Measurements from ENCODE around the gene KRT20.
"Not testable (repeated sequence)": the region's sequence is repeated elsewhere in the genome, so short reads cannot be mapped to it uniquely, and the experiment has no call there.

The KRT20 gene, protein sequence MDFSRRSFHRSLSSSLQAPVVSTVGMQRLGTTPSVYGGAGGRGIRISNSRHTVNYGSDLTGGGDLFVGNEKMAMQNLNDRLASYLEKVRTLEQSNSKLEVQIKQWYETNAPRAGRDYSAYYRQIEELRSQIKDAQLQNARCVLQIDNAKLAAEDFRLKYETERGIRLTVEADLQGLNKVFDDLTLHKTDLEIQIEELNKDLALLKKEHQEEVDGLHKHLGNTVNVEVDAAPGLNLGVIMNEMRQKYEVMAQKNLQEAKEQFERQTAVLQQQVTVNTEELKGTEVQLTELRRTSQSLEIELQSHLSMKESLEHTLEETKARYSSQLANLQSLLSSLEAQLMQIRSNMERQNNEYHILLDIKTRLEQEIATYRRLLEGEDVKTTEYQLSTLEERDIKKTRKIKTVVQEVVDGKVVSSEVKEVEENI

DNA sequence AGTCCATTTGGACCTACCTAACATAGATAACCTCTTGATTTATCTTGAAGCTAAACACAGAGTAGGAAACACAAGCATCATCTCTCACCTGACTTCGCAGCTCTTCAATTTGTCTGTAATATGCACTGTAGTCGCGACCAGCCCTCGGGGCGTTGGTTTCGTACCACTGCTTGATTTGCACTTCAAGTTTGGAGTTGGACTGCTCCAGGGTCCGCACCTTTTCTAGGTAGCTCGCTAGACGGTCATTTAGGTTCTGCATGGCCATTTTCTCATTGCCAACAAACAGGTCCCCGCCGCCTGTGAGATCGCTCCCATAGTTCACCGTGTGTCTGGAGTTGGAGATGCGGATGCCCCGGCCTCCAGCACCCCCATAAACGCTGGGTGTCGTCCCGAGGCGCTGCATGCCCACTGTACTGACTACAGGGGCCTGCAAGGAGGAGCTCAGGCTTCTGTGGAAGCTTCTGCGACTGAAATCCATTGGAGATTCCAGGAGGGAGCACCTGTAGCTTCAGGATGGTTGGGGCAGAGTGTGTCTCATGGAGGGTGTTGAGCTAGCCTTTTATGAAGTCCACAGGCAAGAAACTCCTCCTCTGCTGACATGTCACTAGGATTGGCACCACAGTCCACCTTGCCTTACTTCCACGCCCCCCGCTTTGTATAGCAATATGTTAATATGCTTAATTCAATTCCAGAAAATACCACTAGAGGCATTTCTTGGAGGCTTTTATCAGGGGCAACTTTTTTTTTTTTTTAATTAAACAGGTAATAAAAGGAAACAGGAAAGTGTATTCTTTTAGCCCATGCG is at the start of gene KRT20:
KRT20 (minus strand) TSS at position 535 of the 805 bp plus-strand sequence; CDS start at position 478, 57 bp downstream.
- no peak for DNase-seq

DNA sequence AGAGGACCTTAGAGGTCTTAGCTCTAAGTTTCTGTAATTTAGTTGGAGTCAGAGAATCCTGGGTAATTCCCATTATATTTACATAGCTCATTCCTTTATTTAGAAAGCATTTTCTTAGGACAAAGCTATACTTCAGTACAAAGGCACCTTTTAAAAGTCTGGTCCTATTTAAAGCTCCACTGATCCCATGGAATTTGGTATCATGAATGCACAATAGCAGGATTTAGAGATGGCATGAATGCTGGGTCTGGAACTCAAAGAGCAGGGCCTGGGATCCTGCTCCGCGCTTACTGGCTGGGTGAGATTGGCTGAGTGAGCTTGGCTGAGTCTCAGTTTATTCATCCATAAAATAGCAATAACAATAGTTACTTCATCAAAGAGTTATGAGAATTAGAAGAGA is 47.6 kb upstream of the KRT20 start:
- DNase-seq: no peak

DNA sequence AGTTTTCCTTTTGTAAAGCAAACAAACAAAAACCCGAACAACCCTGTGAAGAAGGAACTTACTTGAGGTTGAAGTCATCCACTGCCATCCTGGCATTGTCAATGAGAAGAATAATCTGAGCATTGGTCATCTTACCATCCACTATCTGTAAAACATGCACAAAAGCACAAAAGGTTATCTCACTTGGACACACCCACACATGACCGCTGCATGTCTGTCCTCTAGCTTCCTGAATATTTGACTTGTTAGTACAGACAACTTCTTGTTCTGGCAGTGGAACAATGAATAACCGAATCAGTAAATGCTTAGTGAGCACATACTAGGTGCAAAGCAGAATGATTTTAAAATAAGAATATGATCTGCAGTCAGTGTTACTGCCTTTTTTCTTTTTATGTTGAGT is 46.3 kb upstream of the KRT20 start:
- no peak for DNase-seq

DNA sequence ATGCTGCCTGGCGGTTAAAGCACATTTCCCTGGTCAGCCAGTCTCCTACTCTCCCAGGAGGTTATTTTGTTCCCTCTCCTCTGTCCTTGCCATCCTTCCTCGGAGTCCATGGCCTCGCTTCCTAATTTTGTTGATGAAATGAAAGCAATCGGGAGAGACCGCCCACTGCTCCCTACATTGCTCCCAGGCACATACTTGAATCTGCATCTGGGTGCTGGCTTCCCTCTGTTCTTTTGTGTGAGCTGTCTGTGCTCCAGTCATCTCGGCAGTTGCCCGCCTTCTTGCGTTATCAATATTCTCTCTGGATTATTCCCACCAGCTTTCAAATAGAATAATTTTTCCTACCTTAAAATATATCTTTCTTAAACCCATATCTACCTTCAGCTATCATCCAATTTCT is 41.3 kb upstream of the KRT20 start:
- DNase-seq: no peak

DNA sequence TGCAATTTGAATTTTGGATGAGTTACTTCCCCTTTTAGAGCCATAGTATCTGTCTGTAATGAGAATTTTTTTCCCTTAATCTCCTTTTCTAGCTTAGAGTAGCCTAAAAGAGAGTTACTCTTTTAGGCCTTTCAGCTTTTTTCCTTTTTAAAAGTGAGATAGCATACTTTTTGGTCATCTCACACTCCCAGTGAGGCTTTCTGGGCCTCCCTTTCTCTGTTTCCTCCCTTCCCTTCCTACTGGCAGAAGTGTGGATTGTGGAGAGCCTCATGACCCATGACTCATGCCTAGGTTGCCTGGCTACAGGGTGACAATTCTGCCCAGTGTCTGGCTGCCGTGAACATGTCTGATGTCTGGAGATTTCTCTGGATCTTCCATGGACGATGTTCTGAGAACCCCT is 37.2 kb upstream of the KRT20 start:
- peak in 1 of 2 donors; percentile 34 for DNase-seq

DNA sequence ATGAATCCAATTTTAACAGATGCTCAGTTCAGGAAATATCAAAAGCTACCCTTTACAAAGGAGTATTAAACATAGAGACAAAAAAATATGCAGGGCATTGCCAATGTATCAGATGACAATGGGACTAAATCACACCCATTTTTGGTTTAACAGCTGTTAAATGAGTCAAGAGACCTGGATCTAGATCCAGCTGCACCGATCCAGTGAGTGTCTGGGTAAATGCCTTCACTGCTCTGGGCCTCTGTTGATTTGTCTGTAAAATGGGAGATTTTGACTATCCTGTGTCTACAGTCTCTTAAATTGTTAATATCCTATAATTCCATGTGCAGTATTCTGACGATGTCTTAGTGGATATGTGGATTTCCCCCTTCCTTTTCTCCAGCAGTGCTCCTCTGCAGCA is 36.0 kb upstream of the KRT20 start:
- no peak for DNase-seq

DNA sequence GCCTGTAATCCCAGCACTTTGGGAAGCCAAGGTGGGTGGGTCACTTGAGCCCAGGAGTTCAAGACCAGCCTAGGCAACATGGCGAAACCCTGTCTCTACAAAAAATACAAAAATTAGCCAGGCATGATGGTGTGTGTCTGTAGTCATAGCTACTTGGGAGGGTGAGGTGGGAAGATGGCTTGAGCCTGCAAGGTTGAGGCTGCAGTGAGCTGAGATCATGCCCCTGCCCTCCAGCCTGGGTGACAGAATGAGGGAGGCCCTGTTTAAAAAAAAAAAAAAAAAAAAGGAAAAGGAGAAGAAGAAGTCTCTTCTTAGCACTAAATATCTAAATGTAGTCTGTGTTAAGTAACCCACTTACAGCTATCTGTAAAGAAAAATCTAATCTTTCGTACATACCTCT is 32.1 kb upstream of the KRT20 start:
- DNase-seq: not testable (repeated sequence)

DNA sequence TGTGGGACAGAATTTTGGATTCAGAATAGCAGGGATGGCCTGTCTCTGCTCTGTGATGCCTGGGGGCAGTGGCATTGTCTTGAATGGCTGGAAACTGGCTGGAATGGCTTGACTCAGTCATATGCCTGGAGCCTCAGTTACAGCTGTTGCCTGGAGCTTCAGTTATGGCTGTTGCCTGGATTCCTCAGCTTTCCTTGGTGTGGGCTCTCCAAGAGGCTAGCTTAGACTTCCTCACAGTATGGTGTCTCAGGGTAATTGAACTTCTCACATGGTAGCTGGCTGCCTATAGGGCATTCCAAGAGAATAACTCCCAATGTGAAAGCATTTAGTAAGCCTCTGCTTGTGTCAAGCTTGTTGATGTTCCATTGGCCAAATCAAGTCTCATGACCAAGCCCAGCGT is 31.3 kb upstream of the KRT20 start:
- DNase-seq: no peak

DNA sequence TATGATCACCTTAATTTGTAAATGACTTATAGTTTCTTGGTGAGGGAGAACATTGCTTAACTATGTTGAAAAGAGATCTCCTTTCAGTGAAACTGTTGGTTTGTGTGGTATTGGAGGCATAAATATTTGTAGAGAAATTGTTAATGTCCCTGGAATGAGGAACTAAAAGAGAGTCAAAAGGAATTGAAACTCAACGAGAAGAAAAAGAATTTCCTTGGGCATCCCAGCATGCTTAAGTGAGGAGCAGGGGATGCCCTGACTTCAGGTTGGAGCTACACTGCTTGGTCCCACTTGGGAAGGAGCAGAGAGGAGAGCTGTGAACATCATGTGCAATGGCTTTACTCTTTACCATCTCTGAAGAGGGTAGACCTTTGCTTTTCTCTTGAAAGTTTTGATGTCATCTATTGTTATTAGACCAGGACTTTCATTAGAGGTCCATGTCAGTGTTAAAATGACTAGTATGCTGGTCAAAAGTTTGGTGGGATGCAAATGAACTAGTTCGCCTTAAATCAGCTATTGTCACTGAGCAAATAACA is 30.7 kb upstream of the KRT20 start:
- no peak for DNase-seq

DNA sequence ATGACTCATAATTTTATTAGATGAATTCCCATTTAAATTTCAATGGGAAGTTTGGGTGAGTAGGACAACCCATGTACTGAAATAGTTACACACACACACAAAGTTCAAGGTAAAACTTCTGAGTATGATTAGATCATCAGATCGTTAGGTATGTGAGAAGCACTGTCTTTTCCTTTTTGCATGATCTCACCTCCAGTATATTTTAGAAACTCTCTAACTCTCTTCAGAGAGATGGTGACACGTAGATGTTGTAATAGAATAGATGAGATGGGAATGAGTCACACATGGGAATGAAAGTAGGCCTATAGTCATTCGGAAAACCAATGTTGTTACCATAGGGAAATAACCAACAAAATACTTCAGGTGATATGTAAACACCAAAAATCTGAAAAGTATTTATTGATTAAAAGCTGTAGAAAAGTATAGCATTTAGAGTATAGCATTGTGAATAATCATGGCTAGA is 30.2 kb upstream of the KRT20 start:
- DNase-seq: no peak

DNA sequence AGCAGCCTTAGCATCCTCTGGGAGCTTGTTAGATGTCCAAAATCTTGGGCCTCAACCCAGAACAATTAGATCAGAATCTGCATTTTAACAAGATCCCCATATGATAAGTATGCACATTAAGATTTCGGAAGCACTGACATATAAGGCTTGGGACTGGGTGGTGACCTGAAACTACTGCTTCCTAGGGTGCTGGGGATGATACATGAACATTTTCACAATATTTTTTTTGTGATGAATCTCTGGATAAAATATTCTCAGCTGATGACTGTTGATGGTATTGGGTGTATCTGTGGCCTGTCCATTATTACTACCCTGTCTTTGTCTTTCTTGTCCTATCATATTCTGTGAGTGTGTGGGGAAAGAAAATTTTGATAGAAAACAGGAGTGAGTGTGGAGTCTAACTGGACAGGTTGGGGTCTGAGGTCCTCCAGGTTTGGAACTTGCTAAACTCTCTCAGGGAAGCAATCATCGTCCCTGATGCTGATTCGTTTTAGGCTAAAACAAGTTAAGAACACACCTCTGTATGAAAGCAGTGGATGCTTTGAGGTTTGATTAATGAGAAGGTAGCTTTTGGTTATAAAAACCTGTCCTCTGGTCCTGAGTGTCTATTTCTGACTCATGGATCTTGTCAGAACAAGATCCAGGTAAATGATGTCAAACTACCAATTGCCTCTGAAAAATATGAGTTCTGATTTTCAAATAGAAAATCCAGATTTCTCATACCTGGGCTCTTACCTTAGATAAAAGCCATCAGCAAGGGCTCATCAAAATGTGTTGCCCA is 29.2 kb upstream of the KRT20 start:
- DNase-seq: no peak

DNA sequence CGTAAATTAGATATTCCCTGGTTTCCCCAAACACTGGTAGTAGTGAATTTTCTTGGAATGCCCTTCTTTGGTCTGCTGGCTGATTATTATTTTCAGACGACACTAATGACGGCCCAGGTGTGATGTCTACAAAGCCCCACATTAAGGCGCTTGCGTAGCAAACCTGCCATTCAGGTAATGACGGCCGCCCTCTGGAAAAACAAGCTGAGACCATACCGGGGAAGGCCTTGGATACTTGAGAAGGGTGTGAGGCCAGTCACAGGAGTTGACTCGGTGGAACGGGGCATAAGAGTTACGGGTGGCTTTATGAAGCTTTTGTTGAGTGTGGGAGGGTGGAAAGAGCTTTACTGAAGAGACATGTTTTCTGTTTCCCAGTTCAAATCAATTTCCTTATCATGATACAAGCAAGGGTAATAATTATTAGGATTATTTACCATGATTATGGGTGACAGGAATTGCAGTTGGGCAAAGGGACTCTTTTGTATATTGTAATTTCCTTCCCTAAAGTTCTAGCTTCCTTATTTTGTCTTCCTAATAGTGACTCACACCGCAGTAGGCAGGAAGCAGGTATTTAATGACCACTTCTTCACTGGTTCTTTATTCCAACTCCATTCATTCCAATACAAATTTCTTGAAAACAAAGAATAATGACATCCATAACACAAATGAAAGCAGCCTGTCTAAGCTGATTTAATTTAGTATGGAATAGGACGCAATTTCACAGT is 27.6 kb upstream of the KRT20 start:
- DNase-seq: no peak

DNA sequence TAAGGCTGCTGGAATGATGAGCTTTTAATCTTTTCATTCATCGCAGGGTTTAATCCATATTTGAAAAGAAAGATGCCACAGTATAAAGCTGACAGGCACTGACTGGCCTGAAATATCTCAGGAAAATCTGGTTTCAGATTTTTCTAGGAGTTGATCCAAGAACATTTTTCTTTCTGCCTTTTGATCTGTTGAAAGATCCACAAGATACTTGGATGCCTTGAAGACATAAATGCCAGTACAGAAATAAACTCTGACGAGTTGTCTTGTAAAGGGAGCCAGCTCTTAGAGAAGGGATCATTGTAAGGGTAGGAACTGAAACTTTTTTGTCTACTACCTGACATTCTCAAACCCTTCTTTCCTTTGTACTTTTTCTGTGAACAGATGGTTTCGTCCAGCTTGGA is 25.4 kb upstream of the KRT20 start:
- DNase-seq: no peak

DNA sequence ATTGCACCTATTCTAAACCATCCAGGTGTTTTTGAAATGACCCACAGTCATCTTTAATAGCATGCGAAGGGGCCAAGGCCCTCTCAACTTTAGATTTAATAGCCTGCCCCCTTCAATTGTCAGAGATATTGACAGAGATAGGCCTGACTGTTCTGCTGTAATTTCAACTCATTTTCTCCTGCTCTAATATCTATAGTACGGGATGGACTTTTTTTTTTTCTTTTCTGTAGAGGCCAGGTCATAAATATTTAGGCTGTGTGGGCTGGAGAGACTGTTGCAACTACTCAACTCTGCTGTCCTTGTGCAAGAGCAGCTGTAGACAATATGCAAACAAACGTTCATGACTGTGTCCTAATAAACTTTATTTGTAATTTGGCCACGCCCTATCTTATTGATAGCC is 24.7 kb upstream of the KRT20 start:
- no peak for DNase-seq

DNA sequence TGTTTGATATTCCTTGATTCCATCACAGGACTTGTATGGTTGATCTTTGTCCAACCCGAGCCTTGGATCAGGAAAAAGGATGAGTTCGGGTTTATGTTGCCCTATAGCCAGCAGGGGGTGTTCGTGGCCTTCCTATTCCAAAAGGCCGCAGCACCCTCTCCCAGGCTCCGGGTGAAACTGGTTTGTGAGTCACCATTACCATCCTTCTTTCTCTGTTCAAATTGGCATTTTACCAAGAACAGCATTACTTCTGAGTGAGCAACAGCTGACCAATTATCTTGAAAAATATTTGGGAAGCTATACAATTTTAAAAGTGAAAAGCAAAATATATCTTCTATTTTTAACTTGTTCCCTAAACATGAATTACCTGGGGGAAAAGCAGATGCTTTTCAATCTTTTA is 24.3 kb upstream of the KRT20 start:
- DNase-seq: peak; percentile 73 to 77

DNA sequence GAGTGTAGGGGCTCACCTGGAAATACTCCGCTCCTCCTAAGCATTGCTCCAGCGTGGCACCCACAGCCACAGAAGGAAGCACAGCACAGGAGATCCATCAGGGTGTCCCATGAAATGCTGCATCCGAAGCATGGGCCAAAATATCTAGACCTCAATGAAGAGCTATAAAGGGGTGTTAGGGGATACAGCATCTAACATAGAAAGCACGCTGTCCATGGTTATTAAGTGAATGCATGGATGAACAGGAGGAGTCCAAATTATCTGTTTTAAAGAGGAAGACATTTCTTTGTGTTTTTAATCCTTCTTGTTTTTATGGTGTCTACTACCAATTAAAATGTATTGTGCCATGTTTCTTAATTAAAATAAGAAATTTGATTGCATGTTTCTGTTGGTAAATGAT is 21.6 kb upstream of the KRT20 start:
- DNase-seq: no peak

DNA sequence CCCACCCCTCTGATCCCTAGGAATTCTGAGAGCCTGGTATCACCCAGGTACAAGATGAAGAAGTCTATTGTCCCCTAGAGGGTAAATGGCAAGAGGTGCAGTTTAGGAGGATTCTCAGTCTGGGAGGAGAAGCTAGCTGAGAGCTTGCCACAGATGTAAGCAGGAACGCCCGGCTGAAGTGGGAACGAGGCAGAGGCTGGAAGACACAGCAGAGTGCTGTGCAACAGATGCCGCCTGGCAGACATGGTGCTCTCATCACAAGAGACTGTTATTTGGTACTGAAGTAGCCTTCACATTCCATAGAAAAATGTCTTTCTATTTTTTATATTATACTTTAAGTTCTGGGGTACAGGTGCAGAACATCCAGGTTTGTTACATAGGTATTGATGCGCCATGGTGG is 20.3 kb upstream of the KRT20 start:
- DNase-seq: no peak

DNA sequence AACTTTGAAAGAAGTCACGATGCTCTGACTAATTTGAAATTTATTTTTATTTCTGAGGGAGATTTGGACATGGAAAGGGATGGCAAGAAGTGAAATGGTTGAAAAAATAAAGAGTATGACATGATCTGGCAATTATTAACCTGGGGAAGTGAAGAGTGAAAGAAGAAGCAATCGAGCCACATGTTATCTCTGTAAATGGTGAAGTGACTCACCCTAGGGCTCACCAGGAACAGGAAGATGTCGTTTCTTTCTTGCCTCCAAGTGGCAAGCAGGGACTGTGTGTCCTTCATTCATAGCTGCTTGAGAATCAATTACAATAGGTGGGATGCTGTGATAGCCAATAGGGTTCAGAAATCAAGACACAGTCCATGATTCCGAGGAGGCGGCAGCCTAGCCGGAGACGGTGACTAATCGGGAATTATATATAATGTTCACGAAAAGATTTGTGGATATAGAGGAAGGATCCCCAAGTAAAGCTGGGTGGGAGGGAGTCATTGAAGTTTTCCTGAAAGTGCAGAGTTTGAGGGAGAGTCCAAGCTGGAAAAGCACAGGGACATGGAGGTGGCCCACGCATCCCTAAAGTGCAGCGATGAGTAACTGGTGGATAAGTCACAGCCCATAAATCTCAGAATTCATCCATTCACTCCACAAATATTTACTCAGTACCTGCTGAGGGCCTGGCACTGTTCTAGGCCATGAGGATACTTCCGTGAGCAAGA is 18.2 kb upstream of the KRT20 start:
- no peak for DNase-seq

DNA sequence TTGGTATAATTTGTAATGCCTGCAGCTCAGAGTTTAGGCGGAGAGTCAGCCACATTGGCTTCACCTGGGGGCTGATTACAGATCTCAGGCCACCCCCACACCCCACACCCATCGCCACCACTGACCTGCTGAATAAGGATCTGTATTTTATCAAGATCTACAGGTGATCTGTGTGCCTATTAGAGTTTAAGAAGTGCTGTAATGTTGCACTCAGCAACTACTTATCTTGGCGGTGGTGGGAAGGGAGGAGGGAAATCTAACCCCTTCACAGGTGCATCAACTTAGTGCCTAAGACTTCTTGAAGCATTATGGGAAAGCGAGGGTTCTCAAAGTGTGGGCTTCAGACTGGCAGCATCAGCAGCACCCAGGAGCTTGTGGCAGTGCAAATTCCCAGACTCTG is 17.5 kb upstream of the KRT20 start:
- no peak for DNase-seq

DNA sequence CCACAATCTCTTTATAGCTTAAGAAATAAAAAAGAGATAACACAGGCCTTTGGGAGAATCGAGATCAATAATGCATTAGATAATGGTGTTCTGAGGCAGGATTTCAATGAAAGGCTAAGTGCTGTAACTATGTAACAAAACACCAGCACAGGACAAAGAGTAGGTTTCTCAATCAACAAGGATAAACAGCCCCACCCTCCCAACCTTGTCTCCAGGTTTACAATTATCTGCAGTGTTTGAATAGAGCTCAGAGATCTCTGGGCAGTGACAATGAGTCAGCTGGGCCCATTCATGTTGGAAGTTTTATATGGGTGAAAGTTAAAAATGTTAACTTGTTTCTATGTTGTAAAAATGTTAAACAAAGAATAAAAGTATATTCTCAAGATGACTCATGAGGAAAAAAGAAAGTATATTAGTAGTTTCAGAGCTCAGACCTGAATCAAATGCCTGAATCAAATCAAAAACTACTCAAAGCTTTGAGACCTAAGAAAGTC is 17.0 kb upstream of the KRT20 start:
- DNase-seq: no peak

DNA sequence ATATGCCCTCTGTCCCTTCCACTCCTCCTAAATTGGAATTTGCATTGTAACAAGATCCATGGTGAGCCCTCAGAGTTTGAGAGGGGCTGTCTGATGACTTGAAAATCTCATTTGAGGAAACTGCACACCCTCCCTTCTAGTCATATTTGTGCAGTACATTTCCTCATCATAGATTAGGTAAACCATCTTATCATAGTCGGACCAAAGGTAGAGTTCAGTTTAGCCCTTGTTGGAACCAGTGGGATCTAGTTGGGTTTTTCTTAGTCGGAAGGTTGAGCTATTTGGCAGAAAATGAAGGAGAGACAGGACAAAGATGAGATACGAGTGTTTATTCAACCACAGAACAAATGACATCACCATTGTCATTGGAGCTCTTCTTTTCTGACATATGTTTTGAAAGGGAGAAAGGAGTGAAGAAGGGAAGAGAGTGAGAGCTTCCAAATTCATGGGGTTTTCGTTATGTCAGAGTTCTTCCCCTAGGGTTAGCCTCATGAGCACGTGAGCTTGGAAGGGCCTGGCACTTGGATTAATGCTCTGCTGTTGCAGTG is 15.8 kb upstream of the KRT20 start:
- DNase-seq: no peak

Measured in CD4-positive, alpha-beta T cell treated with Interferon alpha-2 for 1 hour (primary cell).